Prostate gland (tissue), 2 donors: ENCODE measurements around the gene STEAP1B.

Experiments
- POLR2A ChIP-seq: fragments of 450-650 bp; IDR thresholded peaks from one replicate; pipeline ENCODE4 v1.6.1; 2016; ENCODE audit warnings: antibody characterized with exemption, mild to moderate bottlenecking
- TF ChIP-seq, protein P1 (sequence below), 4 experiments: fragments of 200-600 bp in 2 of 4; fragments of 450-650 bp in 2 of 4; sonication (generic) in 2 of 4; IDR thresholded peaks; 1 replicate in 3 of 4; 2 replicates in 1 of 4; pipeline ENCODE4 v1.5.1; 2016 to 2019; ENCODE audit warnings: antibody characterized with exemption in 4 of 4, mild to moderate bottlenecking in 2 of 4, moderate library complexity in 2 of 4

DNA sequence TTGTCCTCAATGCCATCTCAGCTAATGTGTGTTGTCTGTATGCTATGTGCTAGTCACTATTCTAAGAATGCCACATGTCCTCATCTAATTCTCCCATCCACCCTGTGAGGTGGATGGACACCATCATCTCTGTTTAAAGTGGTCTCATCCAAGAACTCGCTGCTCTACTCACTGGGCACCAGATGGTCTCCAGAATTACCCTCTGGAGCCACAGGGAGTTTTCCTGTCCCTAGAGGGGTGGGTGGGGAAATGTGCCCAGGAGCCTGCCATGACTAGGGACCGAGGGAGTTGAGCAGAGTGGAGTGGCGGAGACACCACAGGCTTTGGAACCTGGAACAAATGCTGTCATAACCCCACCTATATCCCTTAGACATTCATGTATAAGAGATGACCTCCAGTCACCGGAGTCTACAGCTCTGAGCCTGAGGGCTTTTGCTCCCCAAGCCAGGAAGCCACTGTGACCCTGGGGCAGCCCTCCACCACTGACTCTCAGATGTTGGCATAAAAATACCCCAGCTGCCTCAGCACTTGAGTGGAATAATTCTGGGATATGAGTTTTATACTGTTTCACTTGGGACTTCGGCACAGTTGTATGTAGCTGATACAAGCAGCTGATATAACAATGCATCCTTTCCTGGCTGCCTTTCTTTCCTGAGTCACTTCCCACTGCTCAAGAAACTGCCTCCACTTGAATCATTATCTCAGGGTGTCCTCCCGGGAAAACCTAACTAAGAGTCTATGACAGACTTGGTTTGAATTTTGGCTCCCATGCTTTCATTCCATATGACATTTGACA, 81.5 kb downstream of the STEAP1B start:
- no peak for TF ChIP-seq POLR2A
- TF ChIP-seq, protein P1, sequence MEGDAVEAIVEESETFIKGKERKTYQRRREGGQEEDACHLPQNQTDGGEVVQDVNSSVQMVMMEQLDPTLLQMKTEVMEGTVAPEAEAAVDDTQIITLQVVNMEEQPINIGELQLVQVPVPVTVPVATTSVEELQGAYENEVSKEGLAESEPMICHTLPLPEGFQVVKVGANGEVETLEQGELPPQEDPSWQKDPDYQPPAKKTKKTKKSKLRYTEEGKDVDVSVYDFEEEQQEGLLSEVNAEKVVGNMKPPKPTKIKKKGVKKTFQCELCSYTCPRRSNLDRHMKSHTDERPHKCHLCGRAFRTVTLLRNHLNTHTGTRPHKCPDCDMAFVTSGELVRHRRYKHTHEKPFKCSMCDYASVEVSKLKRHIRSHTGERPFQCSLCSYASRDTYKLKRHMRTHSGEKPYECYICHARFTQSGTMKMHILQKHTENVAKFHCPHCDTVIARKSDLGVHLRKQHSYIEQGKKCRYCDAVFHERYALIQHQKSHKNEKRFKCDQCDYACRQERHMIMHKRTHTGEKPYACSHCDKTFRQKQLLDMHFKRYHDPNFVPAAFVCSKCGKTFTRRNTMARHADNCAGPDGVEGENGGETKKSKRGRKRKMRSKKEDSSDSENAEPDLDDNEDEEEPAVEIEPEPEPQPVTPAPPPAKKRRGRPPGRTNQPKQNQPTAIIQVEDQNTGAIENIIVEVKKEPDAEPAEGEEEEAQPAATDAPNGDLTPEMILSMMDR (IDR thresholded peaks at IDR 0.05): no peak
